Measurements from ENCODE around the gene PTPRA. TPM values are rescaled to one million over a fixed set of nuclear protein-coding genes. Genes with fewer than 3 reads are reported as not detected.

PTPRA gene
- total and polyA plus RNA-seq, 9 of the 15 experiments (the other 6 are each of a cell fraction or from before 2014, with no cell fraction given): 3.4 to 80.5 (median 28.0) TPM

DNA sequence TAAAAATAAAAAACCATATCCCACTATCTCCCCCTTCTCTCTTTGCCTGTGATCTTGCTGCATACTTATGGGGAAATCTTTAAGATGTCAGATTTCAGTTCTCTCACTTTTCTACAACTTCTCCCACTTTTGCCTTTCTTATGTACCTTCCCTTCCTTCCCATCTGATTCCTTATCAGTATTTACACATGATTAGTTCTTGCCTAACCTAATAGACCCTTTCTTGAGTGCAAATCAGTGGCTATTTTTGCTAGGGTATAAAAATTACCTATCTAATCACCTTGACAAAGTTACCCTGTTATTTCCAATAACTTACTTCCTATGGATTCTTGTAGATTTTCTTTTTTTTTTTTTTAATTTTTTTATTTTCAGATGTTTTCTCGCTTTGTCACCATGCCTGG lies 75.7 kb downstream of the PTPRA start (continued):
- TF ChIP-seq, protein P1, sequence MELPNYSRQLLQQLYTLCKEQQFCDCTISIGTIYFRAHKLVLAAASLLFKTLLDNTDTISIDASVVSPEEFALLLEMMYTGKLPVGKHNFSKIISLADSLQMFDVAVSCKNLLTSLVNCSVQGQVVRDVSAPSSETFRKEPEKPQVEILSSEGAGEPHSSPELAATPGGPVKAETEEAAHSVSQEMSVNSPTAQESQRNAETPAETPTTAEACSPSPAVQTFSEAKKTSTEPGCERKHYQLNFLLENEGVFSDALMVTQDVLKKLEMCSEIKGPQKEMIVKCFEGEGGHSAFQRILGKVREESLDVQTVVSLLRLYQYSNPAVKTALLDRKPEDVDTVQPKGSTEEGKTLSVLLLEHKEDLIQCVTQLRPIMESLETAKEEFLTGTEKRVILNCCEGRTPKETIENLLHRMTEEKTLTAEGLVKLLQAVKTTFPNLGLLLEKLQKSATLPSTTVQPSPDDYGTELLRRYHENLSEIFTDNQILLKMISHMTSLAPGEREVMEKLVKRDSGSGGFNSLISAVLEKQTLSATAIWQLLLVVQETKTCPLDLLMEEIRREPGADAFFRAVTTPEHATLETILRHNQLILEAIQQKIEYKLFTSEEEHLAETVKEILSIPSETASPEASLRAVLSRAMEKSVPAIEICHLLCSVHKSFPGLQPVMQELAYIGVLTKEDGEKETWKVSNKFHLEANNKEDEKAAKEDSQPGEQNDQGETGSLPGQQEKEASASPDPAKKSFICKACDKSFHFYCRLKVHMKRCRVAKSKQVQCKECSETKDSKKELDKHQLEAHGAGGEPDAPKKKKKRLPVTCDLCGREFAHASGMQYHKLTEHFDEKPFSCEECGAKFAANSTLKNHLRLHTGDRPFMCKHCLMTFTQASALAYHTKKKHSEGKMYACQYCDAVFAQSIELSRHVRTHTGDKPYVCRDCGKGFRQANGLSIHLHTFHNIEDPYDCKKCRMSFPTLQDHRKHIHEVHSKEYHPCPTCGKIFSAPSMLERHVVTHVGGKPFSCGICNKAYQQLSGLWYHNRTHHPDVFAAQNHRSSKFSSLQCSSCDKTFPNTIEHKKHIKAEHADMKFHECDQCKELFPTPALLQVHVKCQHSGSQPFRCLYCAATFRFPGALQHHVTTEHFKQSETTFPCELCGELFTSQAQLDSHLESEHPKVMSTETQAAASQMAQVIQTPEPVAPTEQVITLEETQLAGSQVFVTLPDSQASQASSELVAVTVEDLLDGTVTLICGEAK (IDR thresholded peaks at IDR 0.05): no peak
- TF ChIP-seq, protein P1 (CRISPR knock-in tag; IDR thresholded peaks at IDR 0.05): no peak
- TF ChIP-seq ZNF507 (tag; conservative IDR thresholded peaks at IDR 0.05): no peak
- TF ChIP-seq CREB1 (IDR thresholded peaks at IDR 0.05): no peak
- TF ChIP-seq CREB1 (CRISPR knock-in tag; IDR thresholded peaks at IDR 0.05): no peak
- TF ChIP-seq, protein P2, sequence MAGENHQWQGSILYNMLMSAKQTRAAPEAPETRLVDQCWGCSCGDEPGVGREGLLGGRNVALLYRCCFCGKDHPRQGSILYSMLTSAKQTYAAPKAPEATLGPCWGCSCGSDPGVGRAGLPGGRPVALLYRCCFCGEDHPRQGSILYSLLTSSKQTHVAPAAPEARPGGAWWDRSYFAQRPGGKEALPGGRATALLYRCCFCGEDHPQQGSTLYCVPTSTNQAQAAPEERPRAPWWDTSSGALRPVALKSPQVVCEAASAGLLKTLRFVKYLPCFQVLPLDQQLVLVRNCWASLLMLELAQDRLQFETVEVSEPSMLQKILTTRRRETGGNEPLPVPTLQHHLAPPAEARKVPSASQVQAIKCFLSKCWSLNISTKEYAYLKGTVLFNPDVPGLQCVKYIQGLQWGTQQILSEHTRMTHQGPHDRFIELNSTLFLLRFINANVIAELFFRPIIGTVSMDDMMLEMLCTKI (IDR thresholded peaks at IDR 0.05; ENCODE audit: partially characterized antibody): no peak
- no peak for TF ChIP-seq DNMT1 (IDR thresholded peaks at IDR 0.05)
- no peak for TF ChIP-seq MXI1 (IDR thresholded peaks at IDR 0.05; ENCODE audit: low read depth, low read length)
- TF ChIP-seq SREBF2 (CRISPR knock-in tag; IDR thresholded peaks at IDR 0.05): no peak
- no peak for TF ChIP-seq ELF4 (CRISPR knock-in tag; IDR thresholded peaks at IDR 0.05)
- TF ChIP-seq, protein P3, sequence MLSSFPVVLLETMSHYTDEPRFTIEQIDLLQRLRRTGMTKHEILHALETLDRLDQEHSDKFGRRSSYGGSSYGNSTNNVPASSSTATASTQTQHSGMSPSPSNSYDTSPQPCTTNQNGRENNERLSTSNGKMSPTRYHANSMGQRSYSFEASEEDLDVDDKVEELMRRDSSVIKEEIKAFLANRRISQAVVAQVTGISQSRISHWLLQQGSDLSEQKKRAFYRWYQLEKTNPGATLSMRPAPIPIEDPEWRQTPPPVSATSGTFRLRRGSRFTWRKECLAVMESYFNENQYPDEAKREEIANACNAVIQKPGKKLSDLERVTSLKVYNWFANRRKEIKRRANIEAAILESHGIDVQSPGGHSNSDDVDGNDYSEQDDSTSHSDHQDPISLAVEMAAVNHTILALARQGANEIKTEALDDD (IDR thresholded peaks at IDR 0.05): no peak
- TF ChIP-seq KDM5B (IDR thresholded peaks at IDR 0.05; ENCODE audit: insufficient replicate concordance, low read depth, low read length): no peak

Data from K562 (cell line).